Bone marrow (tissue), 2 donors: Measurements from ENCODE around the gene GNGT1.
A peak's percentile ranks its signal among the peaks of the same experiment; 100 is the strongest.

Experiments
- DNase-seq, 2 donors: peaks; one replicate each; lab custom pipeline; 2025; lab: John Stamatoyannopoulos, UW

The GNGT1 gene

GRCh38 chr7:93906267-93906666 is at the start of gene GNGT1:
GNGT1 (plus strand) TSS chr7:93906567; CDS start chr7:93906747, 180 bp downstream.
- no peak for DNase-seq

- DNase-seq = no peak
Observed at GRCh38 chr7:93858857-93859256, 47.5 kb upstream of the GNGT1 start.

GRCh38 chr7:93860261-93860660 is 46.1 kb upstream of the GNGT1 start:
- no peak for DNase-seq

DNA sequence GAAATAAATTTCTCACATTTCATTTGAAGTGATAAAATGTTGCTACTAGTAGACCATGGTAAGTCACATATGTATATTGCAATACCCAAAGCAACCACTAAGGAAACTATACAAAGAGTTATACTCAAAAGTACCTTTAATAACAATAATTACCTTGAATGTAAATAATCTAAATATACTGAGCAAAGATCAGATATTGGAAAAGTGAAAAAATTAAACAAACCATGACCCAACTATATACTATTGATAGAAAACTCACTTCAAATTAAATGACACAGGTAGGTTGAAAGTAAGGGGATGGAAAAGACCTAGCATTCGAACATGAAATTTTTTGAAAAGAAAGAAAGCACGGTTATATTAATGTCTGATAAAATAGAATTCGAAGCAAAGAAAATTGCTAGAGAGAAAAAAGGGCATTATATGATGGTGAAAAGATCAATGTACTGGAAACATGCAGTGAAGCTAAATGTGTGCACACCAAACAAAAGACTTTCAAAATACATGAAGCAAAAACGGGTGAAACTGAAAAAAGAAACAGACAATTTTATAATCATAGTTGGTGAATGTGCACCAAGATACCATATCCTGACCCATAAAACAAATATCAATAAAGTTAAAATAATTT is 44.9 kb upstream of the GNGT1 start:
- no peak for DNase-seq

DNA sequence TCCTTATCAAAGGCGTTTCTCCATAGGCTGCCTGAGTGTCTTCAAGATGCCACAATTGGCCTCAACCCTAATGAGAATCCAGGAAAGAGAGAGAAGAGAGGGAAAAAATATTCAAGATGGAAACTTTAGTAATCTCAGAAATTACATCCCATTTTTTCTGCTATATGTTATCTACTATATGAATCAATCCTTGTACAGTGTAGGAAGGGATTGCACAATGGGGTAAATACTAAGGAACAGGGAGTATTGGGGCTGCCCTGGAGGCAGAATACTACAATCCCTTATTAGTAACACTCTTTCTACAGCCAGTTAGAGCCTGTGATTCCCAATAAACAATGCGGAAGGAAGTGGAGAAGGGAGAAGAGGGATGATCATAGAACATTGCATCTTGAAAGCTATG is 43.7 kb upstream of the GNGT1 start:
- DNase-seq = no peak

- DNase-seq = no peak
Observed at GRCh38 chr7:93866886-93867285, 39.5 kb upstream of the GNGT1 start.

DNA sequence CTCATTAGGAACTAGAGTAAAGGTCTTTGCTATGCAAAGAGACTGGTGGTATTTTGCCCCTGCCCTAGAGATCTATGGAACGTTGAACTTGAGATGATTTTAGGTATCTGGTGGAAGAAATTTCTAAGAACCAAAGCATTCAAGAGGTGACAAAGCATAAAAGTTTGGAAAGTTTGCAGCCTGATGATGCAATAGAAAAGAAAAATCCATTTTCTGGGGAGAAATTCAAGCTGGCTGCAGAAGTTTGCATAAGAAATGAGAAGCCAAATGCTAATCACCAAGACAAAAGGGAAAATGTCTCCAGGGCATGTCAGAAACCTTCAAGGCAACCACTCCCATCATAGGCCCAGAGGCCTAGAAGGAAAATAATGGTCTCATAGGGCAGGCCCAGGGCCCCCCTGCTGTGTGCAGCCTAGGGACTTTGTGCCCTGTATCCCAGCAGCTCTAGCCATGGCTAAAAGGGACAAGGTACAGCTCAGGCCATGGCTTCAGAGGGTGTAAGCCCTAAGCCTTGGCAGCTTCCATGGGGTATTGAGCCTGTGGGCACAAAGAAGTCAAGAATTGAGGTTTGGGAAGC is 32.3 kb upstream of the GNGT1 start:
- DNase-seq = no peak

DNA sequence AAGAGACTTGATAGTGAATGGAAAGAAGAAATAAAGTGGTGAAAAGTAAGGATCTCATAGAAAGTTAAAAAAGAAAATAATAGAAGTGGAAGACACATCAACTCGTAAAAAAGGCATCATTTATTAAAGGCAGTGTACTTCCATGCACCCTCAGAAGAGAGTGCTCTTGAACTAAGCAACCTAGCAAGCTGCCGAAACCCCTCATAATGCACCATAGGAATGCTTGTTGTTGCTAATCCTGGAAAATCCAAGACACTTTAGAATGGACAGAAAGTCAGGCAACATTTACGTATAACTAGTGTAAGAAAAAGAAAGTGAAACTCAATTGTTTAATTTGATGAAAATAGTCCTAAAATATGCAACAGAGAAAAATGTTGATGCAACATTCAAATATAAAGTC is 28.6 kb upstream of the GNGT1 start:
- DNase-seq = no peak

- no peak for DNase-seq
Observed at GRCh38 chr7:93879356-93879755, 27.0 kb upstream of the GNGT1 start.

DNA sequence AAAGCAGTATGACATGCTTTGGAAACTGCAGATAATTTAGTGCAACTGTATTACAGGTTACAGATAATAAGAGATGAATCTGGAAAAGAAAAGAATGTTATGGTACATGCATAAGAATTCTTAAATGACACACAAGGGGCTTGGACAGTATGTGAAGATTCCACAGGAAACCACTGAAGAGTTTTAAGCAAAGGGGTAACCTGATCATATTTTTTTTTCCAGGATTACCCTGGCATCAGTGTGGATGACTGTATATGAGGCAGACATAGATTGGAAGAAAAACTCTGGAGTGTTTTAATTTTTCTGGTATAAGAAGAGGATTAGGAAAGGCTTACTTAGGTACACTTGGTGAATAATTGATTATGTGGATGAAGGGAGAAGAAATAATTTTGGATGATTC is 23.9 kb upstream of the GNGT1 start:
- no peak for DNase-seq

- peak in 1 of 2 donors; percentile 4 for DNase-seq
Observed at GRCh38 chr7:93883078-93883916, 23.1 kb upstream of the GNGT1 start.

DNA sequence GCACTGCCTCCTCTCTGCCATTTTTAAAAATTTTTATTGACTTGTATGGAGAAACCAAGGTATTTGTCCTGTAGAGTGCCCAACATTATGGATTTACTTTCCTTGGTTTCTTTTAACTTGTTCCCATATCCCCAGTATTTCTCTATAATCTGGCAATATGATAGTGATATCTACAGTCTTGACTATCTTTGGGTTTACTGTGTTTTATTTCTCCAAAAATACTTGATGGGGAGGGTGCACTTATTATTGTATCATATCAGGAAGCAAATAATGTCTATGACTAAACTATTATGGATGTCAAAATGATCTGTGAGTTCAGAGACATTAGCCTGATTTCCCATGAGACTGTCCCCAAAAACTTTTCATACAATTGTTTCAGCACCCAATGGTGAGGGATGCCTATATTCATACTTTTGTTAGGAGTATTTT is 22.4 kb upstream of the GNGT1 start:
- no peak for DNase-seq

DNA sequence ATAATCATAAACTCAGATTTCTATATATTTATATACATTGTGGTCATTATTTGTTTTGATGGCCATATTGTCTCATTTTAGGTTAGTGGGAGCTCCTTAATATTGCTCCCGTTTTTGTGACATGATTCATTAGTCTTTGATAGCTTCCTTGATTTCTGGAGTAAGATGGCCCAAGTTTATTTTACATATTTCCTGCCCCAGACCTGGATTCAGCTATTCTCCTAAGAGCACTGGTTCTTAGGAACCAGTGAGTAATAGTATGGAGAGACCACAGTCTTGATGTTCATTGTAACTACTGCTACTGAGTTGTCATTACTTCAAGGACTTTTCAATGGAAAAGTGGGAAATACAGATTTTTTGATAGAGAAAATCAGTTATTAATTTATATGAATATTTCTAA is 21.8 kb upstream of the GNGT1 start:
- no peak for DNase-seq

DNA sequence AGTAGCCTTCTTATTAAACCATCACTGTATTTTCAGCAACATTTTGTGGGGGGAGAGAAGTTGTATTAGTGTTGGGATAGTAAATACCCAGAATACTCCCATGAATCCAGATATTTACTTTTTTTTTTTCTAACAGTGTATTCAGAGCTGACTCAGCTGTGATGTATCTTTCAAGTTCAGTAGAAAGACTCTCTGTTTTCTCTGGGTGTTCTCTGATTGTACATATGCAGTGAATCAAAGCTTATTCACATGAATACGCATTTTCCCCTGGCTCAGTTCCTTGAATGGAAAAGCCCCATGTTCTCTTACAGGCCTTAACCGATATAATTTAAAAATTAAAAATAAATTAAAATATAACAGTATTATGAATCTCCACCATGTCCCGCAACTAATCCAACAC is 17.1 kb upstream of the GNGT1 start:
- DNase-seq = no peak

DNA sequence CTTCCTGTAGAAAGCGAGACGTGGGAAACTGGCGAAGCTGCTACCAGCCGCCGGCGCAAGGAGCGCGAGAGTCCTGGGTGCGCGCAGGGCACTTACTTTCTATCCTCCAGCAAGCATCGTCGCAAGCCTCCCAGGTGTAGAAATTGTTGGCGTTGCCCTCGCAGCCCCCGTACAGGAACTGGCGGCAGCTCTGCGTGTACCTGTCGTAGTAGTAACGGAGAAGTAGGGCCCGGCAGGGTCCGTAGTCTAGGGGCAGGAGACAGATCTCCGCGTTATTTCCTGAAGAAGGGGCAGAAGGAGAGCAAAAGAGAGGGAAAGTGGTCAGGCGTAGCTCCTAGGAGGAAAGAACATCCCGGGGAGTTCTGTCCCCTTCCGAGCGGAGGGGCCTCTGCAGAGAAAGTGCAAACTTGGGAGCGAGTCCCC is 16.3 kb upstream of the GNGT1 start:
- DNase-seq = no peak

DNA sequence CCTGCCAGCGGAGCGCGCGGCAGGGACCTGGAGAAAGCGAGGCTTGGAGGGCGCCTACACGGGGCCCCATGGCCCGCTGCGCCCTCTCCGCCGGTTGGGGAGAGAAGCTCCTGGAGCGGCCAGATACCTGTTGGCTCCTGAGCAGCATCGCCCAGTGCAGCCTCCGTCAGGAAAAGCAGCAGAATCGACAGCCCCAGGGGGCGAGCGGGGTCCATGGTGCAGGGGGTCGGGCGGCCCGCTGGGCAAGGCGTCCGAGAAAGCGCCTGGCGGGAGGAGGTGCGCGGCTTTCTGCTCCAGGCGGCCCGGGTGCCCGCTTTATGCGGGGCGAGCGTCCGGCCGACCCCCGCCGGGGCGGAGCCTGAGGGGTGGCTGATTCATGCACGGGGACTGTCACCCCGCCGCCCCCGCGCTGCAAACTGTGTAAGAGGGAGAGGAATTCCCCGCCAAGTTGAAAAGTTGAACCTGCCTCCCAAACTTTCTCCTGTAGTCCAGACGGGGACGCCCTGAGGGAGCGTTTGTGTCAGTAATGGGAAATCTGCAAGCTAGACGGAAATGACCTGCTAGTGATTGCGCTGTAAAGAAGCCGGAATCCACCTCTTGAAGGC is 15.8 kb upstream of the GNGT1 start, which contains the start of gene TFPI2:
Gene TFPI2, minus strand, starts transcription at position 290 of the 605 bp plus-strand sequence. Its CDS starts 75 bp downstream, at position 215.
- DNase-seq = no peak

- no peak for DNase-seq
Observed at GRCh38 chr7:93894426-93894825, 11.9 kb upstream of the GNGT1 start.

DNA sequence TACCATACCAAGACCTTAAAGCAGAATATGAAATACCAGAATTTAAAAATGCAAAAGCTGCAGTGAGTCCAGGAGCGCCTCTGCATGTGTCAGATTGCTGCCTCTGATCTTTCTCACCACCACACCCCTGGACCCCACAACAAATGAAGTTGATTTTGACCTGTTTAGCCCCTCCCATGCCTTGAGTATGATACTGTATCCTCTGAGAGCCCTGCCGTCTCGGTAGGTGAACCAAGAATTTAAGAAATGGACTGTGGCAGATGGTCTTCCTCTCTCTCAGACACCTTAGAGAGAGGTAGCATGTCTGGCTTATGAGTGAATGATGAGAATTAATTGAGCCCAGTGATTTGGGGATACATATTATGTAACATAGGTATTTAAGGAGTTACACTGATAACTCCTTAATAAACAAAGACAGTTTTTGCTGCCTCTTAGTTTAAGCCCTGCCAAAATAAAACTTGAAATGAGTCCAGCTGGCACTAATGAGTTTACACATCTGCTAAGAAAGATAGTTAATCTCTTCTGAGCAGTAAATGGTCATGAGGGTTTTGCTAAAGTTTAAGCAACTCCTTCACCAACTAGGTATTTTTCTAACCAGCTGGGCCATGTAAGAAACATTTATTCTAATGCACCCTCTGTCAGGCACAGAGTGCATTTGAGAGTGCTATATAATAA is 11.3 kb upstream of the GNGT1 start:
- no peak for DNase-seq

DNA sequence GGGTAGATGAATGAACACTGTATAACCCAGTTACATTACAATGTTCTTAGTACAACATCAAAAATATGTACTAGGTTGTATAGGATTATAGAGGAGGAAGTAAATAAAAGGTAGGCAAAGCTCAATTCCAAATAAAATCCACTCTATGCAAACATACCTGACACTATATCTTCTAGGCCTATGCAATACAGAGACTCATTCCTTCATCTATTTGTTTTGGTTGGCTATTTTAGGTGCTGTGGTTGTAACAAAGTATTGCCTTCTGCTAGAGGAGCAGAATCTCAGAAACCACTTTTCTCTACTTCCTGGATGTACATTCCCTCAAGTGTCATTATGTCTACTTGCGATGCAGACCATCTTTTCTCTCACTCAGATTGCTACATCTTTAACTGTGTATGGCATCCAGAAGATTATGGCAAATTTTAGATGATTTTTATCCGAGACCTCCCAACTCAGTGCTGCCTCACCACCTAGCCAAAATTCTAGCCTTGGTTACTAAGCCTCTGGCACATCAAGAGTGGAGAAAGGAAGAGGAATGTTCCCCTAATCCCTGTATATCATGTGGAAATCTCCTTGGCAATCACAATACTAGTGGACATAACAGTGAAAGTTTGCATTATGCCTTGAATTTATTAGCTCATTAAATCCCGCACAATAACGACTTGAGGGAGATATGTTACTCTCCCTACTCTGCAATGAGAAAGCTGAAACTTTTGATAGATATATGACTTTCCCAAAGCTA is 10.3 kb upstream of the GNGT1 start:
- no peak for DNase-seq

- DNase-seq = no peak
Observed at GRCh38 chr7:93897680-93898079, 8.7 kb upstream of the GNGT1 start.

DNA sequence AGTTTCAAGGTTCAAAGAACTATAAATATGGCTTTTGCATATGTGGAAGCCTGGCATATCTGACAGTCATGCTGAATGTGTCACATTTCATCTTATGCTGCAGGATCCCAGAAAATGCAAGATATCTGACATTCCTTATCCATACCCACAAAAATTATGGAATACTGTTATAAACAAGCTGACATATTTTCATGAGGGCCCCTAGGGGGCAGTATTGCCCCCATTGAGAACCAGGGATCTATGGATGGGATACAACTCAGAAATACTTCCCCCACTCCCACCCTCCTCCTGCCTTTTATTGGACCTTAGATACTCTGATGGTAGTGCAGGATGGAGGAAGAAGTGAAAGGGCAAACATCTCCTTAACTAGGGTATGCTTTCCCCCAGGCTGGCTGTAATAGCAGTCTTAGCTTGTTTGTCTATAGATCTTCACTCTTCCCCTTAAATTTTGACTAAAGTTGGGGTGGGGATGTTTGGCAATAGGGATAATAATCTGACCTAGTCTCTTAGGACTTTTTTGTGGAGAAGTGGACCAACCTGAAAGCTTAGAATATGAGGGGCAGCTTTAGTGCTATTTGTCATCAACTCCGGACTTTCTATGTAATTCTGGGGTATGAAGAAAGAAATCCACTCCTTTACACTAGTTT is 3.5 kb upstream of the GNGT1 start:
- DNase-seq = peak in 1 of 2 donors; percentile 45
